Measurements from ENCODE around the gene ABCC6.

Gene ABCC6

DNA sequence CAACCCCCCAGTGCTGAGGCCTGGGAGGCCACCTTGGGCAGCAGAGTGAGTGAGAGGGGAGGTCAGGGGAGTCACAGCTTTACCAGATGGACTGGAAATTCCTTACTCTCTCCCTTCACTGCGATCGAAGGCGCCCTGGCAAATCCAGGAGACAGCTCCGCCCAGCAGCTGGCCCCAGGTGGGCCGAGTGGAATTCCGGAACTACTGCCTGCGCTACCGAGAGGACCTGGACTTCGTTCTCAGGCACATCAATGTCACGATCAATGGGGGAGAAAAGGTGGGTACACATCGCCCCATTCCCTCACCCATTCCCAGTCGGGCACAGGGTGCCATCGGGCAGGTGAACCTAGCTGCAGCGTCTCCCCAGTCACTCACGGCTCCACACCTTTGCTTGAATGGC lies 91.6 kb downstream of the ABCC6 start:
- H3K4me3 ChIP-seq (ENCODE audit: low read depth, low read length), result no peak overlapping the region
- no peak for DNase-seq (ENCODE audit: low read depth)
- TF ChIP-seq CTCF (IDR thresholded peaks at IDR 0.05; ENCODE audit: low read depth, low read length, missing control alignments), result no peak
- in situ Hi-C loops (cut with HindIII; ENCODE audit: low sequenced_read_pairs), result no loop called here

- no peak for DNase-seq (ENCODE audit: low read depth)
- no peak overlapping the region for H3K4me3 ChIP-seq (ENCODE audit: low read depth, low read length)
- in situ Hi-C loops (cut with HindIII; ENCODE audit: low sequenced_read_pairs), result no loop called here
- TF ChIP-seq CTCF (IDR thresholded peaks at IDR 0.05; ENCODE audit: low read depth, low read length, missing control alignments), result no peak
These were observed 92.1 kb downstream of the ABCC6 start for GRCh38 chr16:16131204-16131603.

- peak; percentile 56 for DNase-seq (ENCODE audit: low read depth)
- in situ Hi-C loops (cut with HindIII; ENCODE audit: low sequenced_read_pairs), result no loop called here
- H3K4me3 ChIP-seq (ENCODE audit: low read depth, low read length), result no peak overlapping the region
- TF ChIP-seq CTCF (IDR thresholded peaks at IDR 0.05; ENCODE audit: low read depth, low read length, missing control alignments), result peak; percentile 85
These were observed 95.7 kb downstream of the ABCC6 start for GRCh38 chr16:16127469-16128116.

GRCh38 chr16:16126896-16127295 lies 96.4 kb downstream of the ABCC6 start:
- in situ Hi-C loops (cut with HindIII; ENCODE audit: low sequenced_read_pairs), result no loop called here
- DNase-seq (ENCODE audit: low read depth), result no peak
- no peak for TF ChIP-seq CTCF (IDR thresholded peaks at IDR 0.05; ENCODE audit: low read depth, low read length, missing control alignments)
- H3K4me3 ChIP-seq (ENCODE audit: low read depth, low read length), result no peak overlapping the region

- no peak for TF ChIP-seq CTCF (IDR thresholded peaks at IDR 0.05; ENCODE audit: low read depth, low read length, missing control alignments)
- H3K4me3 ChIP-seq (ENCODE audit: low read depth, low read length), result no peak overlapping the region
- no peak for DNase-seq (ENCODE audit: low read depth)
- in situ Hi-C loops (cut with HindIII; ENCODE audit: low sequenced_read_pairs), result loop anchor here (5.0 kb wide), 1 partner anchor 93 kb away; no protein-coding TSS in a partner anchor
These were observed 98.3 kb downstream of the ABCC6 start for GRCh38 chr16:16124974-16125373.

DNA sequence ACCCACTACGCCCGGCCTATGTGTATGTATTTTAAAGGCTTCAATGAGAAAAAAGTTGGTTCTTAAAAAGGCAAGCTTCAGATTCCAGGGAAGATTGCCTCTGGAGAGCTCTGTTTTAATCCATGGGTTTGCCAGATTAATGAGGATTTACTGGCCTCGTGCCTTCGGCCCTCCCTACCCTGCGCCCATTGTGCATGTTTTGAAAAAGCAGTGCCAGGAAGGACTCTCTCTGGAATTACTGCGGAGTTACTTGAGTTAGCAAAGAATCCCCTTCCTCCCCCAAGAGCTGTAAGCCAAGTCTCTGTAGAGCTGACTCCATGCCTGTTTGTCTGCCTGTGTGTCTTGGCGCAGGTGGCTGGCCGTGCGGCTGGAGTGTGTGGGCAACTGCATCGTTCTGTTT lies 98.9 kb downstream of the ABCC6 start:
- TF ChIP-seq CTCF (IDR thresholded peaks at IDR 0.05; ENCODE audit: low read depth, low read length, missing control alignments), result no peak
- in situ Hi-C loops (cut with HindIII; ENCODE audit: low sequenced_read_pairs), result loop anchor here (5.0 kb wide), 1 partner anchor 92 kb away; no protein-coding TSS in a partner anchor
- no peak overlapping the region for H3K4me3 ChIP-seq (ENCODE audit: low read depth, low read length)
- no peak for DNase-seq (ENCODE audit: low read depth)

Data from astrocyte of the cerebellum (primary cell).